Lower leg skin (tissue), 4 donors: ENCODE data around the gene GRAMD2A. TPM values are rescaled to one million over a fixed set of nuclear protein-coding genes. Genes with fewer than 3 reads are reported as not detected.

ENCODE experiments used
- DNase-seq, 2 donors: peaks; one replicate each; pipeline ENCODE4 v3.0.0-alpha.2; 2019; ENCODE audit warnings: low spot score in 2 of 2
- H3K4me3 ChIP-seq: fragments of 200-600 bp; sonication (generic); 2 replicates; pipeline ENCODE4 v1.5.1; 2017; ENCODE audit warnings: mild to moderate bottlenecking, low read depth; ENCODE audit not compliant: poor library complexity, severe bottlenecking
- CTCF ChIP-seq, 3 donors: fragments of 450-650 bp; IDR thresholded peaks; one replicate each; pipeline ENCODE4 v1.5.1; 2016; ENCODE audit warnings: antibody characterized with exemption in 3 of 3, mild to moderate bottlenecking in 3 of 3, moderate library complexity in 2 of 3
- POLR2A ChIP-seq, 2 donors: fragments of 450-650 bp; IDR thresholded peaks; one replicate each; pipeline ENCODE4 v1.6.1; 2016 to 2017; ENCODE audit warnings: antibody characterized with exemption in 2 of 2, mild to moderate bottlenecking in 1 of 2, moderate library complexity in 1 of 2
- WGBS, 2 donors: methylation state at CpG; one replicate each; pipeline ENCODE4 v1.1.5; 2018; 5-methylcytosine and 5-hydroxymethylcytosine counted together
- intact Hi-C: fragments of 100-400 bp; cut with DNase I; formaldehyde crosslinking; loops from one replicate; pipeline ENCODE4 v1.15.0; 2023; ENCODE audit warnings: low total_unique reads
- total RNA-seq, 4 donors: library from RNA; depleted of rRNA; stranded (reverse); fragments of >200 nt; gene quantifications; one replicate each; pipeline ENCODE4 v1.1.0, GENCODE V29; 2016

Gene GRAMD2A
- total RNA-seq, 4 donors from 2014 or later: 4.6 to 5.9 (median 5.1) TPM

GRCh38 chr15:72199205-72199515 lies 1.6 kb upstream of the GRAMD2A start:
- intact Hi-C loops: no loop called here
- TF ChIP-seq POLR2A (IDR thresholded peaks at IDR 0.05) (no peak), CTCF (IDR thresholded peaks at IDR 0.05) (no peak)
- WGBS, 2 donors: 58 to 78% methylated on average over 2 of the region's 2 CpGs
- DNase-seq: no peak
- H3K4me3 ChIP-seq: no peak overlapping the region

DNA sequence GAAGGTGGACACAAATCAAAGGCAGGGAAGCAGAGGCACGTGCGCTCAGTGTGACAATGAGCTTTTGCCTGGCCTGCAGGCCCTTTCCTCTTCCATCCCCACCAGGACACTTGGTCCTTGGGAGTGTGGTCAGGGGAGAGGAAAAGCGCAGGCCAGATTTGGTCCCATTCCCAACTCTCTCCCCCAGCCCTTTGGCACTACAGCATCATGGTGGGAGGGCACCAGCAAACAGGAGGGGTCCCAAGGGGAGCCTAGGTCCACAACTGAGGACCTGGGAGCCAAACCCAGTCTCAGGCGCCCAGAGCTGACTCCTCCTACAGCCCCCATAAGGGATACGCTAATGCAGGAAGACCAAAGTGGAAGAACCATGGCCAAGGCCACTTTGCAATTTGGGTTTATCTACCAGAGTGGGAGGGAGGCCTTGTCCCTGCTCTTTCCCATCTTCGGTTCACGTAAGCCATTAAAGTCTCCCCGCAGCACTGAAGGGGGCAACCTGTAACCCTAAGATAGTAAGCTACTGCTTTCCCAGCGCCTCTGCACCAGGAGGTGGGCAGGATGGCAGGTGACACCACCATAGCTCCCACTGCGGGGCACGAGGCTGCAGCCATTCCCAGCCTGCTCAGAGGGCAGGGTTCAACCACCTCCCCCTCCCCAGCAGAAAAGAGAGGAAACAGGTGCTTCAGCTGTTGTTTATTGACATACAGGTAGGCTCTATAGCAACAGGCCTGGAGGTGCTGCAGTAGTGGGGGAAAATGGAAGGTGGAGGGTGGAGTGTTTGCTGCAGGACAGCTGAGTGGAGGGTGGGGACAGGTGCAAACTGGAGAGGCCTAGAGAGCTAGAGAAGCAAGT lies 993 bp upstream of the GRAMD2A start:
- intact Hi-C loops: no loop called here
- TF ChIP-seq CTCF (IDR thresholded peaks at IDR 0.05) (no peak), POLR2A (IDR thresholded peaks at IDR 0.05) (no peak)
- H3K4me3 ChIP-seq: no peak overlapping the region
- DNase-seq: peak in 1 of 2 donors; percentile 83
- 58 to 77% methylated on average over 10 to 11 of the region's 11 CpGs for WGBS, 2 donors

GRCh38 chr15:72197041-72197459 lies 537 bp downstream of the GRAMD2A start:
- TF ChIP-seq CTCF (IDR thresholded peaks at IDR 0.05) (no peak), POLR2A (IDR thresholded peaks at IDR 0.05) (no peak)
- 13 to 27% methylated on average over 31 to 35 of the region's 35 CpGs for WGBS, 2 donors
- intact Hi-C loops: no loop called here
- peak overlapping the region; percentile 29 for H3K4me3 ChIP-seq
- DNase-seq: peak in 1 of 2 donors; percentile 83

- TF ChIP-seq POLR2A (IDR thresholded peaks at IDR 0.05) (no peak), CTCF (IDR thresholded peaks at IDR 0.05) (no peak)
- intact Hi-C loops: no loop called here
- 54 to 76% methylated on average over 9 to 13 of the region's 13 CpGs for WGBS, 2 donors
- H3K4me3 ChIP-seq: no peak overlapping the region
- no peak for DNase-seq
These were observed 1.1 kb downstream of the GRAMD2A start for GRCh38 chr15:72196409-72197040.

DNA sequence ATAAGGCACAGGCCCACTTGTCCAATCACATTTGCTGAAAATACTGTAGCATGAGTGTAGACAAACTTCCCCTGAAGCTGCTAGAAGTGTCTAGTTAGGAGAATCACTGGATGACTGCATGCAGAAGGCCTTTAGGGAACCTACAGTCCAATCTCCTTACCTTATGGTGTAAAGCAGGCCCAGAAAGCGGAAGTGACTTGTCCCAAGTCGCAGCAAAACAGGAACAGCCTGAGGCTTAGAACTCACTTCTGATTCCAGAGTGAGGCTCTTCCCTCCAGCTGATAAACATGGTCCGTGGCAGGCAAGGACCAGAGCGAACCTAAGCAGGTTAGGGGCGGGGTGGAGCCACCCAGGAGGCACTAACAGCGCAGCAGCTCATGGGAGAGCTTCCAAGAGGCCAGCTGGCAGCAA lies 2.5 kb downstream of the GRAMD2A start:
- no peak for TF ChIP-seq POLR2A (IDR thresholded peaks at IDR 0.05)
- TF ChIP-seq CTCF (IDR thresholded peaks at IDR 0.05): no peak
- DNase-seq: no peak
- H3K4me3 ChIP-seq: no peak overlapping the region
- WGBS, 2 donors: 51 to 63% methylated on average over 6 of the region's 6 CpGs
- intact Hi-C loops: no loop called here
